Stimulated activated CD8-positive, alpha-beta memory T cell treated with anti-CD3 and anti-CD28 coated beads, Interleukin-4, amount 100 ng/mL, for 1 hour (primary cell): ENCODE results near the gene AFG1L.
"Not testable (repeated sequence)": the region's sequence is repeated elsewhere in the genome, so short reads cannot be mapped to it uniquely, and the experiment has no call there.

Experiments
- DNase-seq, 2 donors: peaks; one replicate each; pipeline ENCODE4 v3.0.0-alpha.2; 2020; ENCODE audit warnings: low read depth in 2 of 2, low spot score in 1 of 2

AFG1L gene

GRCh38 chr6:108507316-108507715 is 212.5 kb downstream of the AFG1L start:
- no peak for DNase-seq

- no peak for DNase-seq
Measured at GRCh38 chr6:108510461-108511319, 215.8 kb downstream of the AFG1L start.

- DNase-seq = no peak
Measured at GRCh38 chr6:108518714-108519576, 224.1 kb downstream of the AFG1L start.

GRCh38 chr6:108521616-108522107 is 226.8 kb downstream of the AFG1L start:
- no peak for DNase-seq

- DNase-seq = no peak
Measured at GRCh38 chr6:108523697-108524096, 228.8 kb downstream of the AFG1L start.

- DNase-seq = no peak
Measured at GRCh38 chr6:108524528-108525248, 229.8 kb downstream of the AFG1L start.

GRCh38 chr6:108526739-108527174 is 231.9 kb downstream of the AFG1L start:
- no peak for DNase-seq

- DNase-seq = no peak
Measured at GRCh38 chr6:108528878-108529277, 234.0 kb downstream of the AFG1L start.

GRCh38 chr6:108531332-108531731 is 236.5 kb downstream of the AFG1L start:
- DNase-seq = no peak

- no peak for DNase-seq
Measured at GRCh38 chr6:108535114-108535742, 240.4 kb downstream of the AFG1L start.

- DNase-seq = not testable (repeated sequence)
Measured at GRCh38 chr6:108535920-108536535, 241.2 kb downstream of the AFG1L start.

- peak in 1 of 2 donors; percentile 46 for DNase-seq
Measured at GRCh38 chr6:108541843-108542759, 247.2 kb downstream of the AFG1L start.

- no peak for DNase-seq
Measured at GRCh38 chr6:108543175-108543940, 248.5 kb downstream of the AFG1L start.

GRCh38 chr6:108544606-108545005 is 249.8 kb downstream of the AFG1L start:
- DNase-seq = no peak

- DNase-seq = no peak
Measured at GRCh38 chr6:108546079-108547049, 251.5 kb downstream of the AFG1L start.

- DNase-seq = no peak
Measured at GRCh38 chr6:108549241-108549640, 254.4 kb downstream of the AFG1L start.

GRCh38 chr6:108549741-108550140 is 254.9 kb downstream of the AFG1L start:
- DNase-seq = no peak
